K562 (cell line): ENCODE measurements around the gene TICRR. TPM values are rescaled to one million over a fixed set of nuclear protein-coding genes. Genes with fewer than 3 reads are reported as not detected.

Experiments used
- IFI16 ChIP-seq: fragments of 250-450 bp; sonication (Bioruptor Pico); IDR thresholded peaks from 2 replicates; pipeline ENCODE4 v2.1.2; 2022; ENCODE audit warnings: mild to moderate bottlenecking, inconsistent platforms
- KDM5B ChIP-seq: fragments of 200-600 bp; sonication (generic); IDR thresholded peaks from 2 replicates; pipeline ENCODE4 v1.6.1; 2012; ENCODE audit warnings: low read depth, mild to moderate bottlenecking, moderate library complexity, low read length, control low read depth, inconsistent platforms; ENCODE audit not compliant: insufficient replicate concordance
- NCOA2 ChIP-seq, 2 experiments: fragments of 450-650 bp; IDR thresholded peaks; 2 replicates each; pipeline ENCODE4 v1.6.1; 2018; ENCODE audit warnings: mild to moderate bottlenecking in 2 of 2, moderate library complexity in 1 of 2; ENCODE audit not compliant: partially characterized antibody in 2 of 2
- SREBF2 ChIP-seq: sonication (generic); formaldehyde crosslinking; IDR thresholded peaks from 2 replicates; pipeline ENCODE4 v1.4.0; 2020; ENCODE audit warnings: mild to moderate bottlenecking, missing genetic modification reagents
- TEAD2 ChIP-seq: fragments of 450-650 bp; IDR thresholded peaks from 2 replicates; pipeline ENCODE4 v1.6.1; 2016; ENCODE audit warnings: missing genetic modification characterization, control low read depth, missing compliant biosample characterization
- USF2 ChIP-seq: sonication (generic); formaldehyde crosslinking; IDR thresholded peaks from 2 replicates; pipeline ENCODE4 v1.5.0; 2020; ENCODE audit warnings: missing genetic modification reagents
- ZNF3 ChIP-seq: fragments of 250-450 bp; sonication (Bioruptor Pico); IDR thresholded peaks from 2 replicates; pipeline ENCODE4 v1.5.0; 2021; ENCODE audit warnings: mild to moderate bottlenecking, moderate library complexity
- ZNF407 ChIP-seq: fragments of 450-650 bp; IDR thresholded peaks from 2 replicates; pipeline ENCODE4 v1.6.1; 2016; ENCODE audit warnings: low read depth
- polyA plus RNA-seq, 8 experiments: library from polyadenylated mRNA; depleted of rRNA in 4 of 8; stranded (reverse) in 5 of 8; unstranded in 3 of 8; fragments of >200 nt; fragmentation: Nextera tagmentation in 2 of 8; fragmentation: Illumina TruSeq in 1 of 8; extraction: Ambion mirVana in 2 of 8; extraction: Trizol in 1 of 8; gene quantifications; 2 replicates each; pipeline versions ENCODE4 v1.2.1 to v1.2.3, GENCODE V29; 2011 to 2014; ENCODE audit warnings: inconsistent platforms in 1 of 8, missing spikeins in 1 of 8
- total RNA-seq, 7 experiments: library from RNA; depleted of rRNA in 6 of 7; stranded (reverse); fragments of >200 nt in 6 of 7; fragmentation: Illumina TruSeq in 2 of 7; extraction: Trizol in 2 of 7; gene quantifications; 2 replicates each; pipeline versions ENCODE4 v1.2.1 to v1.2.3, GENCODE V29; 2011 to 2021; ENCODE audit warnings: low replicate concordance in 1 of 7

Gene TICRR
- total and polyA plus RNA-seq, 9 of the 15 experiments (the other 6 are each of a cell fraction or from before 2014, with no cell fraction given), result 0.84 to 22.9 (median 13.7) TPM

GRCh38 chr15:89575146-89575655 lies at the start of gene TICRR (continued):
- TF ChIP-seq ZNF407 (no peak), ZNF3 (CRISPR knock-in tag) (no peak), NCOA2 (IDR thresholded peaks at IDR 0.05; ENCODE audit: partially characterized antibody in 2 of 2) (no peak), IFI16 (no peak), KDM5B (peak; percentile 89), SREBF2 (CRISPR knock-in tag) (no peak), USF2 (CRISPR knock-in tag) (no peak), TEAD2 (tag) (no peak)
